NB4 (cell line): ENCODE results near the gene KDM5B.

Source experiments
- MAX ChIP-seq: IDR thresholded peaks from 2 replicates; pipeline ENCODE4 v1.6.1; 2011; ENCODE audit warnings: low read depth, low read length
- POLR2A ChIP-seq: IDR thresholded peaks from 2 replicates; pipeline ENCODE4 v1.6.1; 2011; ENCODE audit warnings: mild to moderate bottlenecking; ENCODE audit not compliant: insufficient read length; ENCODE audit errors: extremely low read depth

GRCh38 chr1:202834771-202835547 is 26.7 kb upstream of the KDM5B start:
- TF ChIP-seq MAX, result no peak
- TF ChIP-seq POLR2A, result no peak
